ENCODE data around the gene CSF2. TPM values are rescaled to one million over a fixed set of nuclear protein-coding genes. Genes with fewer than 3 reads are reported as not detected.

The CSF2 gene
- total RNA-seq, 6 experiments from 2014 or later, result 0.21 TPM; not detected in 5

- Mint-ChIP-seq H3K36me3 (ENCODE audit: low read depth) (no peaks in the 10 kb centered on the region), H3K27ac (no peak overlapping the region), H3K9me3 (no peaks in the 10 kb centered on the region), H3K4me3 (no peak overlapping the region), H3K27me3 (ENCODE audit: insufficient read depth) (peaks cover 1% of the 10 kb centered on the region), H3K4me1 (ENCODE audit: low read depth) (peaks cover 5% of the 10 kb centered on the region; the same call in 1 of the 2 replicates)
- no peak for DNase-seq
- no peak for TF ChIP-seq CTCF (IDR thresholded peaks at IDR 0.05)
These were observed 6.0 kb downstream of the CSF2 start for GRCh38 chr5:132079619-132080018.

- Mint-ChIP-seq H3K27ac (no peak overlapping the region), H3K4me3 (no peak overlapping the region), H3K27me3 (ENCODE audit: insufficient read depth) (peaks cover 1% of the 10 kb centered on the region), H3K4me1 (ENCODE audit: low read depth) (peaks cover 9% of the 10 kb centered on the region), H3K36me3 (ENCODE audit: low read depth) (no peaks in the 10 kb centered on the region), H3K9me3 (no peaks in the 10 kb centered on the region)
- TF ChIP-seq CTCF (IDR thresholded peaks at IDR 0.05), result no peak
- no peak for DNase-seq
These were observed 7.0 kb downstream of the CSF2 start for GRCh38 chr5:132080595-132080994.

- no peak for TF ChIP-seq CTCF (IDR thresholded peaks at IDR 0.05)
- DNase-seq, result no peak
- Mint-ChIP-seq H3K27ac (no peak overlapping the region), H3K36me3 (ENCODE audit: low read depth) (no peaks in the 10 kb centered on the region), H3K4me1 (ENCODE audit: low read depth) (peaks cover 18% of the 10 kb centered on the region), H3K4me3 (no peak overlapping the region), H3K27me3 (ENCODE audit: insufficient read depth) (peaks cover 1% of the 10 kb centered on the region), H3K9me3 (no peaks in the 10 kb centered on the region)
These were observed 7.9 kb downstream of the CSF2 start for GRCh38 chr5:132081458-132081857.

- Mint-ChIP-seq H3K36me3 (ENCODE audit: low read depth) (no peaks in the 10 kb centered on the region), H3K9me3 (no peaks in the 10 kb centered on the region), H3K4me1 (ENCODE audit: low read depth) (peaks cover 27% of the 10 kb centered on the region), H3K27ac (no peak overlapping the region), H3K4me3 (no peak overlapping the region), H3K27me3 (ENCODE audit: insufficient read depth) (no peaks in the 10 kb centered on the region; the same call in none of the 2 replicates)
- no peak for TF ChIP-seq CTCF (IDR thresholded peaks at IDR 0.05)
- DNase-seq, result no peak
These were observed 8.9 kb downstream of the CSF2 start for GRCh38 chr5:132082329-132083023.

- H3K4me3 Mint-ChIP-seq, result no peak overlapping the region
- no peak overlapping the region for H3K27ac Mint-ChIP-seq
These were observed 9.6 kb downstream of the CSF2 start for GRCh38 chr5:132083071-132083678.

More at GRCh38 chr5:132083071-132083678, 9.6 kb downstream of the CSF2 start:
- no peak for TF ChIP-seq CTCF (IDR thresholded peaks at IDR 0.05)
- Mint-ChIP-seq H3K27me3 (ENCODE audit: insufficient read depth) (no peaks in the 10 kb centered on the region; the same call in none of the 2 replicates), H3K36me3 (ENCODE audit: low read depth) (no peaks in the 10 kb centered on the region), H3K9me3 (no peaks in the 10 kb centered on the region), H3K4me1 (ENCODE audit: low read depth) (peaks cover 27% of the 10 kb centered on the region)
- no peak for DNase-seq

Measured in HFFc6 (cell line).